Ascending aorta (tissue), 2 donors: Measurements from ENCODE around the gene CHKB. TPM values are rescaled to one million over a fixed set of nuclear protein-coding genes. Genes with fewer than 3 reads are reported as not detected.

Experiments used
- DNase-seq, 2 donors: peaks; one replicate each; pipeline ENCODE4 v3.0.0-alpha.2; 2019; ENCODE audit warnings: low spot score in 2 of 2
- H3K27ac ChIP-seq, 2 donors: fragments of 200-600 bp; sonication (generic); one replicate each; pipeline ENCODE4 v1.5.1; 2016 to 2017; ENCODE audit warnings: mild to moderate bottlenecking in 1 of 2
- H3K27me3 ChIP-seq: fragments of 200-600 bp; sonication (generic); one replicate; pipeline ENCODE4 v1.5.1; 2017
- H3K36me3 ChIP-seq, 2 donors: fragments of 200-600 bp; sonication (generic); one replicate each; pipeline ENCODE4 v1.5.1; 2016
- H3K4me1 ChIP-seq, 2 donors: fragments of 200-600 bp; sonication (generic); one replicate each; pipeline ENCODE4 v1.5.1; 2016 to 2017; ENCODE audit warnings: mild to moderate bottlenecking in 1 of 2
- H3K4me3 ChIP-seq, 2 donors: fragments of 200-600 bp; sonication (generic); one replicate each; pipeline ENCODE4 v1.5.1; 2016 to 2017; ENCODE audit warnings: mild to moderate bottlenecking in 1 of 2
- H3K9me3 ChIP-seq, 2 donors: fragments of 200-600 bp; sonication (generic); one replicate each; pipeline ENCODE4 v1.5.1; 2016
- intact Hi-C: fragments of 100-400 bp; cut with DNase I; formaldehyde crosslinking; loops from one replicate; pipeline ENCODE4 v1.15.1; 2023
- total RNA-seq: library from RNA; depleted of rRNA; stranded (reverse); fragments of >200 nt; gene quantifications from one replicate; pipeline ENCODE4 v1.1.0, GENCODE V29; 2016
- TF ChIP-seq, protein P1 (sequence below), 3 experiments: fragments of 200-600 bp in 2 of 3; fragments of 450-650 bp in 1 of 3; sonication (generic) in 2 of 3; IDR thresholded peaks; one replicate each; pipeline ENCODE4 v1.5.1; 2016 to 2019; ENCODE audit warnings: antibody characterized with exemption in 3 of 3, mild to moderate bottlenecking in 1 of 3, moderate library complexity in 1 of 3

The CHKB gene
- total RNA-seq, 1 donor from 2014 or later: 82.4 TPM

DNA sequence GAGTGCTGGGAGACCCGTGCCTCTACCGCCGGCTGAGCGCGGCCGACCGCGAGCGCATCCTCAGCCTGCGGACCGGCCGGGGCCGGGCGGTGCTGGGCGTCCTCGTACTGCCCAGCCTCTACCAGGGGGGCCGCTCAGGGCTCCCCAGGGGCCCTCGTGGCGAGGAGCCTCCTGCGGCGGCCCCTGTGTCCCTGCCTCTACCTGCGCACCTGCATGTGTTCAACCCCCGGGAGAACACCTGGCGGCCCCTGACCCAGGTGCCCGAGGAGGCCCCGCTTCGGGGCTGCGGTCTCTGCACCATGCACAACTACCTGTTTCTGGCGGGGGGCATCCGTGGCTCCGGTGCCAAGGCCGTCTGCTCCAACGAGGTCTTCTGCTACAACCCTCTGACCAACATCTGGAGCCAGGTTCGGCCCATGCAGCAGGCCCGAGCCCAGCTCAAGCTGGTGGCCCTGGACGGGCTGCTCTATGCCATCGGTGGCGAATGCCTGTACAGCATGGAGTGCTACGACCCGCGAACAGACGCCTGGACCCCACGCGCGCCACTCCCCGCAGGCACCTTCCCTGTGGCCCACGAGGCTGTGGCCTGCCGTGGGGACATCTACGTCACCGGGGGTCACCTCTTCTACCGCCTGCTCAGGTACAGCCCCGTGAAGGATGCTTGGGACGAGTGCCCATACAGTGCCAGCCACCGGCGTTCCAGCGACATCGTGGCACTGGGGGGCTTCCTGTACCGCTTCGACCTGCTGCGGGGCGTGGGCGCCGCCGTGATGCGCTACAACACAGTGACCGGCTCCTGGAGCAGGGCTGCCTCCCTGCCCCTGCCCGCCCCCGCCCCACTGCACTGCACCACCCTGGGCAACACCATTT lies 33.5 kb downstream of the CHKB start:
- Histone ChIP-seq H3K9me3 (no peaks in the 10 kb centered on the region), H3K4me1 (peaks cover 5 to 10% of the 10 kb centered on the region in 2 donors), H3K27ac (no peak overlapping the region), H3K4me3 (peak overlapping the region; percentile 19 to 51), H3K27me3 (peaks cover 19% of the 10 kb centered on the region), H3K36me3 (no peaks in the 10 kb centered on the region)
- intact Hi-C loops: no loop called here
- TF ChIP-seq, protein P1, sequence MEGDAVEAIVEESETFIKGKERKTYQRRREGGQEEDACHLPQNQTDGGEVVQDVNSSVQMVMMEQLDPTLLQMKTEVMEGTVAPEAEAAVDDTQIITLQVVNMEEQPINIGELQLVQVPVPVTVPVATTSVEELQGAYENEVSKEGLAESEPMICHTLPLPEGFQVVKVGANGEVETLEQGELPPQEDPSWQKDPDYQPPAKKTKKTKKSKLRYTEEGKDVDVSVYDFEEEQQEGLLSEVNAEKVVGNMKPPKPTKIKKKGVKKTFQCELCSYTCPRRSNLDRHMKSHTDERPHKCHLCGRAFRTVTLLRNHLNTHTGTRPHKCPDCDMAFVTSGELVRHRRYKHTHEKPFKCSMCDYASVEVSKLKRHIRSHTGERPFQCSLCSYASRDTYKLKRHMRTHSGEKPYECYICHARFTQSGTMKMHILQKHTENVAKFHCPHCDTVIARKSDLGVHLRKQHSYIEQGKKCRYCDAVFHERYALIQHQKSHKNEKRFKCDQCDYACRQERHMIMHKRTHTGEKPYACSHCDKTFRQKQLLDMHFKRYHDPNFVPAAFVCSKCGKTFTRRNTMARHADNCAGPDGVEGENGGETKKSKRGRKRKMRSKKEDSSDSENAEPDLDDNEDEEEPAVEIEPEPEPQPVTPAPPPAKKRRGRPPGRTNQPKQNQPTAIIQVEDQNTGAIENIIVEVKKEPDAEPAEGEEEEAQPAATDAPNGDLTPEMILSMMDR (IDR thresholded peaks at IDR 0.05): no peak
- DNase-seq: no peak

DNA sequence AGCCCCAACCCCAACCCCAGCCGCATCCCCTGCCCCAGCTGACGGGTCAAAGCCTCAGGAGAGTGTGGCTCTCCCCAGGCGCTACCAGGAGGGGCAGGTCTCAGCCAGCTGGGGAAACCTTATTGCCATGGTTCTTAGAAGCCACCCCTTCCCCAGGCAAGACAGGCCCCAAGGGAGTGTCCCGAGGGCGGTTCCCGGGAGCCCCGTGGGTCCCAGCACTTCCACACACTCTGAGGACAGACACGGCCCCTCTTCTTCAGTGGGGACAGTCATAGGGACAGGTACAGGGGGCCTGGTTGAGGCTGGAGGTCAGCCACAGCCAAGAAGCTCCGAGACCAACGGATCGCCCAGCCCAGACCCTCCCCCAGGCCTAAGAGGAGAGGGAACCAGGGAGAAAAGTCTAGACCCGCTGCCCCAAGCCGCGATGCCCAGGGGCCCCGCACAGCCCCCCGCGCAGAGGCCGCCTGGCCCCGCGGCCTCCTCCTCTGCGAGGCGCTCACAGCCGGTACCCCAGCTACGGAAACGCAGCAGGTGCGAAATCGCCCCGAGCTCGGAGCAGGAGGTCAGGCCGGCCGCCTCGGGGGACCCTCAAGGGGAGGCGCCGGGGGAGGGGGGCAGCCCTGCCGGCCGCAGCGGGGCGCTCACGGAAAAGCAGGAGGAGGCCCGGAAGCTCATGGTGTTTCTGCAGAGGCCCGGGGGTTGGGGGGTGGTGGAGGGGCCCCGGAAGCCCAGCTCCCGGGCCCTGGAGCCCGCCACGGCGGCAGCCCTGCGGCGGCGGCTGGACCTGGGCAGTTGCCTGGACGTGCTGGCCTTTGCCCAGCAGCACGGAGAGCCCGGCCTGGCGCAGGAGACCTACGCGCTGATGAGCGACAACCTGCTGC lies 34.4 kb downstream of the CHKB start:
- Histone ChIP-seq H3K27ac (no peak overlapping the region), H3K9me3 (no peaks in the 10 kb centered on the region), H3K27me3 (peaks cover 19% of the 10 kb centered on the region), H3K4me3 (peak overlapping the region; percentile 19 to 51), H3K4me1 (peaks cover 8 to 10% of the 10 kb centered on the region in 2 donors), H3K36me3 (no peaks in the 10 kb centered on the region)
- TF ChIP-seq, protein P1 (IDR thresholded peaks at IDR 0.05): no peak
- no peak for DNase-seq
- intact Hi-C loops: no loop called here

DNA sequence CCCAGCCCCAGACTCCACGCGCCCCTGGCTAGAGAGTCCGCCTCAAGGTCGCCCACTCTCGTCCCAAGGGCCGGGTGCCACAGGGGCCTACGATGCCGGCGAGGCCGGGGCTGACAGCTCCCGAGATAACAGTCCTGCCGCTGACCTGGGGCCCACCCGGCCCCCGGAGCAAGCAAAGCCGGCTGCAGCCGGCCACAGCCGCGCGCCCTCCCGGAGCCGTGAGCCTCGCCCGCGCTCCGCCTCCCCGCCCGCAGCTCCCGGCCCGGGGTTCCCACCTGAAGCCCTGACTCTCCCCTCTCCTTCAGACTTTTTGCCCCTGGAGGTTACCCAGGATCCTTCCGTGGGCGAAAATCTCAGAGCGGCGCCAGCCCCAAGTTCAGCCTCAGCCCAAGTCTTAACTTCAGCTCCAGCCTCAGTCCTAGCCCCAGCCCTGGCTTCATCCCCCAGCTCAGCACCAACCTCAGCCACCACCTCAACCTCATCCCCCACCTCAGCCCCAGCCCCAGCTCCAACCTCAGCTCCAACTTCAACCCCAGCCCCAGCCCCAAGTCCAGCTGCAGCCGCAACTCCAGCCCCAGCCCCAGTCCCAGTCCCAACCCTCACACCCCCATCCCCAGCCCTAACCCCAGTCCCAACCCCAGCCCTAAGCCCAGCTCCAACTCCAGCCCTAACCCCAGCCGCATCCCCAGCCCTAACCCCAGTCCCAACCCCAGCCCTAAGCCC lies 35.2 kb downstream of the CHKB start:
- TF ChIP-seq, protein P1 (IDR thresholded peaks at IDR 0.05): no peak
- Histone ChIP-seq H3K27me3 (peaks cover 19% of the 10 kb centered on the region), H3K4me3 (no peak overlapping the region)

DNA sequence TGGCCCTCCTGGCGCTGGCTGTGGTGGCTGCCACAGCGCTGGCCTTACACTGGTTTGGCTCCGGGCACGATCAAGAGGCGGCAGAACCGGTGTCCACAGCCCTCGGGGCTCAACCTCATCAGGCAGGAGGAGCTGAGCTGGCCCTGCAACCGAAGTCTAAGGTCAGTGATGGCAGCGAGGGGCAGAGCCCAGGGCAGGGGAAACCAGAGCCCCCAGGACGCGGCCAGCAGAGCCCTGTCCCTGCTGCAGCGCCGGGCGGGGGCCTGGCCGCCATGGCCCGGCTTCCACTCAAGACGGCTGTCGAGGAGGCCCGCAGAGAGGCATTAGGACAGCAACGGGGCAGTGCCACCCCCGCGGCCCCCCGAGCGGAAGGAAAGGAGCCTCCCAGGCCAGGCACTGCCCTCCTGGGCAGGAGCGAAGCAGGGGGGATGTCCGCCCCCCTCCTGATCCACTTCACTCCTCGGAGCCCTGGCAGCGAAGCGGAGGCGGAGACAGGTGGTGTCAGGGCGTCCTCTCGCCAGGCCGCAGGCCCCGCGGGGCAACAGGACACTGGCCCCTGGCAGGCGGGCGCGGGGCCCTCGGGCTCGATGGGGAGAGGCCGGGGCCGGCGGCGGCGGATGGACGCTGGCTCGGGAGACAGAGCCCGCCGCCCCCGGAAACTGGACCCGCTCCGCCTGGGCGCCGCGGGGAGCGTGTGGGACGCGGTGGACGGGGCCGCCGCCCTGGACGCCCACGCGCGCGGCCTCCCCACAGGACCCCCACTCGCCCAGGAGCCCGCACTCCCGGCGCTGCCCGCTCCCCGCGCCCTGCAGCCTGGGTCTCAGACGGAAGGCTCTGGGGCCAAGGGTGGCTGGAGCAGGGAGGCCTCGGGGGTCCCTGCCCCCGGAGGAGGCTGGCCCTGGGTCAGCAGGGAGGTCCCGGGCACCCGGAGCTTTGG lies 36.1 kb downstream of the CHKB start:
- no peaks in the 10 kb centered on the region for H3K9me3 ChIP-seq
- intact Hi-C loops: no loop called here
- no peak overlapping the region for H3K27ac ChIP-seq
- H3K27me3 ChIP-seq: peaks cover 19% of the 10 kb centered on the region
- peaks cover 8 to 10% of the 10 kb centered on the region in 2 donors for H3K4me1 ChIP-seq
- DNase-seq: no peak
- H3K4me3 ChIP-seq: no peak overlapping the region
- TF ChIP-seq, protein P1 (IDR thresholded peaks at IDR 0.05): no peak
- no peaks in the 10 kb centered on the region for H3K36me3 ChIP-seq

More for the DNA sequence above, 35.2 kb downstream of the CHKB start:
- H3K36me3 ChIP-seq: no peaks in the 10 kb centered on the region
- H3K4me1 ChIP-seq: peaks cover 8 to 10% of the 10 kb centered on the region in 2 donors
- H3K27ac ChIP-seq: no peak overlapping the region
- H3K9me3 ChIP-seq: no peaks in the 10 kb centered on the region
- no peak for DNase-seq
- intact Hi-C loops: no loop called here
